Activated CD8-positive, alpha-beta memory T cell treated with anti-CD3 and anti-CD28 coated beads, Interleukin-2, amount 50 U/mL, for 1 hour (primary cell): ENCODE data around the gene CCIN.
"Not testable (repeated sequence)": the region's sequence is repeated elsewhere in the genome, so short reads cannot be mapped to it uniquely, and the experiment has no call there.

ENCODE experiments used
- DNase-seq: peaks from one replicate; pipeline ENCODE4 v3.0.0-alpha.2; 2020; ENCODE audit errors: extremely low read depth

The CCIN gene

DNA sequence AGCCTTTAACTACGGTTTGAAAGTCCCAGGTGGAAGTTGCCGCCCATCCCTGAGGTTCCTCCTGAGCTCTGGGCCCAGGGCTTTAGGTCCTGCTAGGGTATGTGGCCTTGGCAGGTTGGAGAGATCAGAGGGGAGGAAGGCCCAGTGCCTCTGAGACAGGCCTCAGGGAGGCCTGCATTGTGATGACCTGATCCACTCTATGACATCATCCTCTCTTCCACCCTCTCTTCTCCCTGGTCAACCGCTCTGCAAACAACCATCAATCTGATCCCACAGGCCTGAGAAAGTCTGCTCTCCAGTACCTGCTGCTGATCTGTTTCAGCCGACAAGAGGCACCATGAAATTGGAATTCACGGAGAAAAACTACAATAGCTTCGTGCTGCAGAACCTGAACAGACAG lies at the start of gene CCIN:
CCIN (plus strand) TSS at position 223 of the 400 bp plus-strand sequence; CDS start at position 338, 115 bp downstream.
- no peak for DNase-seq

DNA sequence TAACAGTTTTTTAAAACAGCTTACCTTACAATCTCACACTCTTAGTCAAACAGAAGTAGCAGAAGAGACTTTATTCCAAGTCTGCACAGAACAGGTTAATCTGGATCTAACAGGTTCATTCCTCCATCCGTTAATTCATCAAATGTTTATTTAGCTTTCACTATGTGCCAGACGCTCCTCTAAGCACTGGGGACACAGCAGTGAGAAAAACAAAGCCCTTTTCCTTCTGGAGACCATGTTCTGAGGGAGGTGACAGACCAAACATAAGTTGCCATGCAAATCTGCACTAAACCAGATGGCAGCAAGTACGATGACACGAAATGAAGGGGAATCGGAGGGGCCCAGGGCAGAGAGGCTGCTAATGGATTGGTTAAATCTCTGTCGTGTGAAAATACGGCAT lies 49.7 kb upstream of the CCIN start:
- DNase-seq: no peak

DNA sequence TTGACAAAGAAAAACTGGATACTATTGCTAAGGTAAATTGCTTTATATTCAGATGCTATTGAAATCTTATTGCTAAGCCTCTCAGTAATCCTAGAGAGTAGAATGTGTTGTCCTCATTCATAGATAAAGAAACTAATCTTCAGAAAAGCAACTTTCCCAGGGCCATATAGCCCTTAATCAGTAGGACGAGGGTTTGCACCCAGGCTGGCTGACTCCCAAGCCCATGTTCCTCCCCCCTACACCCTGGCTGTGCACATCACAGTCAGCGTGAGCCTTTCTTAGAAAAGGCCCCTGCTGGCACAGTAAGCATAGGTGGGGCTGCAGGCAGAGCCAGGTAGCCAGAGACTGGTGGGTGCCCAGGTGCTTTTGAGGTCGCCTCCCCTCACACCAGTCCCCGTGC lies 48.5 kb upstream of the CCIN start:
- no peak for DNase-seq

DNA sequence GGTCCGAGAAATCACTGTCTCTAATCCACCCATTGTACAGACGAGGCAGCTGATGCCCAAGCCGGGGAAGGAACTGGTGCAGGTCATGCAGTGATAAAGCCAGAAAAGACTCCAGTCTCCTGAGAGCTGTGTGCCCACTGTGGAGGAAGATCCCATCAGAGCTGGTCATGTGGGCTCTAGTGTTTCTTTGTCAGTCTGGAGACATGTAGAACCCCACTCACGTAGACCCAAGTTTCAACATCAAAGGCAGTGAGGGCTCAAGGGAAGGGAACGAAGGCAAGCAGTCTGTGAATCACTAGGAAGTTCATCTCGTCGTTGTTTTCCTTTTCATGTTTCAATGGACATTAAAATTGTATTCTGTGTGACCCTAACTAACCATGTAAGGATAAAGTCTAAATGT lies 47.2 kb upstream of the CCIN start:
- DNase-seq: no peak

DNA sequence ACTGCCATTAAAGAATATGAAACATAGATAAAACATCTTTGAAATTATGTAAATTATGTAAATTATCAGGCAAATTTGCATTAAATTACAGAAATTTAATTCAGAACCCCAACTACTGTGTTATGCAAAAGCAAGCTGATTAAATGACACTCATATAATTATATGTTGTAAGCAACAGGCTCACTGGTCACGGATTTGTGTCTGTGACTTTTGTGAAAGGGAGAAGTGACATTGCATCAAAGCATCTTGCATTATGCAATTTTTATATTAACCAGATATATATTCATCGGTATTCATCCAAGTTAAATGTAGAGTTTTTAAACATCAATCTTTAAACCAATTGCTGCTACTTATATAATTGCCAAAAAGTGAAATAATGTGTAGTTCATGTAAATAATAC lies 45.7 kb upstream of the CCIN start:
- DNase-seq: no peak

DNA sequence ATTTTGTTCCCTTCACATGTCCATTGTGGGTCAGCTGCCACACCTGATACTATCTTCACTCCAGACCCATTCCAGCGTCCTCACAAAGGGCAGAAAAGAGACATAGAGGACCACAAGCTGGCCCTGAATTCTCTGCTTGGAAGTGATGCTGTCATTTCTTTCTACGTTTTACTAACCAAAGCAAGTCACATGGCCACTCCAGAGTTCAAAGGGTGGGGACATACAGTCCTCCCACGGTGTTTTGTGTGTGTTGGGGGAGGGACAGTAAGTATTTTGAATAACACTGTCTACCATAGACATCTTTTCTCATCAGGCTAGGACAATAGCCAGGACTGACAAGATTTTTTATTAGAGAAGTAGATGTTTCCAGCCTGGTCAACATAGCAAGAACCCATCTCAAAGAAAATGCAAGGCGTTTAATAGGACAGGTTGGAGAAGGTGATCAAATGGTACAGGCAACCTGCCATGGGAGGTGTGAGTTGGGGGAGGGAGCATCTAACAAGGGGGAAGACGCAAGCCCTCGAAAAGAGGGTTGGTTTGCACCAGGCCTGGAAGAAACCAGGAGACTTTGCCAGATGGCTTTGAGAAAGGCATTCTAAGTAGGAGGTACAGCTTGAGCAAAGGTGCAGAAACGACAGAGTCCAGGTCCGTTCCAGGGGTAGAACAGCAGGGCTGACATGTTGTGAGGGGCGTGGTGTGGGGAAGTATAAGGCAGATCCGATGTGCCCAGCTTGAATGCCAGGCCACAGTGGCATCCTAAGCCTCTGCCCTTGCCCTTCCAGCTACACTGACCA lies 43.9 kb upstream of the CCIN start:
- no peak for DNase-seq

DNA sequence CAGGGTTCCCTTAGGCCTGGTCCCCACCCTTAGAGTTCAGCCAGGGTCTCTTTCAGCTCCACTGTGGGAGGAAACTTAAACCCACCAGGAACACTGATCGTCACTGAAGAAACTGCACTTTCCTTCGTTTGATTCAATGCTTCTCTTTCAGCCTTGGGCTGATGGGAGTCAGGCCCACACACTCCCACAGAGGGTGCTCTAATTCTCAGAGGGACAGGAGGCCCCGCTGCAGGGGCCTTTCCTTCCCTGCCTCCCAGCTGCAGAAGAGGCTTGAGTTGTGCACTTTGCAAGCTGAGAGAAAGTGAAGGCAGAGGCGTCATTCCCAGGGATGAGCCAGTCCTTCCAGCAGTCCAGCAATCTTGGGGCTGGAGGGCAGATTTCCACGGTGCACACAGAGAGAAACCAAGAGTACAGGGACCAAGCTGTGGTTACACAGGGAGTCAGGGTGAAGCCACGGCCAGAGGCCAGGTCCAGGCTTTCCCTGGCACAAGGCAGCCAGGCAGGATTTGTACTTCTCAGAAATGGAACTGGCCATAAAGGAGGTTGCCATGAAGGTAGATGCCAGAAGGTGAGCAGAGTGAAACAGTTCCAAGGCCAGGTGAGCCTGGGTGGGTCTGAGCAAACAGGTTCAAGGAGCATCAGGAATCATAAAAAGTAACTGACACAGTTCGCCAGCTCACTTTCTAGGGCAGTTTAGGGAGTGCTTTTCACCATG lies 43.0 kb upstream of the CCIN start:
- DNase-seq: no peak

DNA sequence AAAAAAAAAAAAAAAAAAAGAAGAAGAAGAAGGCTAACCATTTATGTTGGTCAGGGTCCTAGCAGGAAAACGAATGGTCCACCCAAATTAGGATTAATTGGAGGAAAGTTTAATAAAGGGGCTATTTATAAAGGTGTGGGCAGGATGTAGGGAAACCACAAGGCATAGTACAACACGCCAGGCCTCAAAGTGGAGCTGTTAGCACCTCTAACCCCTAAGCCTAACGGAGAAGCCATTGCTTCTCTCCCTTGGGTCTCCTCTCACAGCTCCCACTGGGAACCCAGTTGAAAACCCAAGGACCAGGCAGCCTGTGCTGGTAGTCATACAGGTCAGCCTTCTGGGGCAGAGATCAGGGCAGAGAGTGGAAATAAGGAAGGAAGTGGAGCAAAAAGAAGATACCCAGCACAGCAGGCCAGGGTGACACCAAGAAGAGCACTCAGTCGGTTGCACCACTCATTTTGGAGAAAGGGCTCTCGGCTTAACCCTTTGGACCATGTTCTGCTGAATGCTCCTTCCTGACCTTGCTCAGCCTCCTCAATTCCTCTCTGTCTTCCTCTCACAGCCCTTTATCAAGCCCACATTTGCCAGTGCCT lies 41.4 kb upstream of the CCIN start:
- DNase-seq: no peak

DNA sequence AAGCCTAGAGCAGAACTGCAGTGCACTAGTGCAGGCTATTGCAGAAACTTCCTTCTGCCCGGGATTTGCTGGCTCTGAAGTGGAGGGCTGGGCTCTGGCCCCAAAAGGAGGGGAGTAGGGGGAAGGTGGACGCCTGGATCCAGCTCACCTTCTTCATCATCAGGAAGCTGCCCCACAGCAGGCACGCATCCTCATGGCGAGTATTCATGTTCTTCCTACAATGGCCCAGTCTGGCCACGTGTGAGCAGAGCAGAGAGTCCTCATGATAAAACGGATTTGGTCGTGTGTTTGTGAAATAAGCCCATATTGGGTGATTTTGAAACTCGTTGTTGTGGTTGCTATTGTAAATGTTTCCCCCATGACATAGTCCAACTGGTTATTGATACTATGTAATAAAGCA lies 40.8 kb upstream of the CCIN start:
- DNase-seq: no peak

DNA sequence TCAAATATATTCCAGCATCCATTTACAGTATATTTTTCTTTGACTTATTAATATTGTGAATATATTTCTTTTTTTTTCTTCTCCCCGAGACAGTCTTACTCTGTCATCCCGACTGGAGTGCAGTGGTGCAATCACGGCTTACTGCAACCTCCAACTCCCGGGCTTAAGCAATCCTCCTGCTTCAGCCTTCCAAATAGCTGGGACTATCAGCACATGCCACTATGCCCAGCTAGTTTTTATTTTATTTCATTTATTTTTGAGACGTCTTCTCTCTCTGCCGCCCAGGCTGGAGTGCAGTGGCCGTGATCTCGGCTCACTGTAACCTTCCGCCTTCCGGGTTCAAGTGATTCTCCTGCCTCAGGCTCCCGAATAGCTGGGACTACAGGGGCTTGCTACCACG lies 40.0 kb upstream of the CCIN start:
- no peak for DNase-seq

DNA sequence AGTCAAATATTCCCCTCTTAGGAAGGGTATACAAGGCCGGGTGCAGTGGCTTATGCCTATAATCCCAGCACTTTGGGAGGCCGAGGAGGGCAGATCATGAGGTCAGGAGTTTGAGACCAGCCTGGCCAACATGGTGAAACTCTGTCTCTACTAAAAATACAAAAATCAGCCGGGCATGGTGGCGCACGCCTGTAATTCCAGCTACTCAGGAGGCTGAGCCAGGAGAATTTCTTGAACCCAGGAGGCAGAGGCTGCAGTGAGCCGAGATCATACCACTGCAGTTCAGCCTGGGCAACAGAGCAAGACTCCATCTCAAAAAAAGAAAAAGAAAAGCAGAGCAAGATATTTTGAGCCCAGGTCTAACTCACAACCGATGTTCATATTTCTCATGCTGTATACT lies 37.5 kb upstream of the CCIN start:
- not testable (repeated sequence) for DNase-seq

DNA sequence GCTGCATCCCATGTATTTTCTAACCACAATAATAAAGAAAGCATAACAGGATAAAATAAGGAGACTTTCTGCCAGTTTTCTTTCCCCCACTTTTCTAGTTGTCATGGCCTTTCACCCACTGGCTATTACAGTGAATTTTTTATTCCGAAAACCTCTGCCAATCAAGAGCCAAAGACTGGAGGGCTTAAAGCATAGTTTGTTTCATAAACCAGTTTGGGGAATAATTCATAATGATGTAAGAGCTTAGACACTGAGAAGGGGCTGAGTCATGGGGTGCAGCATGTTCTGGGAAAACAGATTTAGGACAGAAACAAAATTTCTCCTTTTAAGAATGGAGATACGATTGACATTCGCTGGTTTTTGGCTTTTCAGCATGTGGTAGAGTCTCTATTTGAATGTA lies 37.1 kb upstream of the CCIN start:
- DNase-seq: no peak

DNA sequence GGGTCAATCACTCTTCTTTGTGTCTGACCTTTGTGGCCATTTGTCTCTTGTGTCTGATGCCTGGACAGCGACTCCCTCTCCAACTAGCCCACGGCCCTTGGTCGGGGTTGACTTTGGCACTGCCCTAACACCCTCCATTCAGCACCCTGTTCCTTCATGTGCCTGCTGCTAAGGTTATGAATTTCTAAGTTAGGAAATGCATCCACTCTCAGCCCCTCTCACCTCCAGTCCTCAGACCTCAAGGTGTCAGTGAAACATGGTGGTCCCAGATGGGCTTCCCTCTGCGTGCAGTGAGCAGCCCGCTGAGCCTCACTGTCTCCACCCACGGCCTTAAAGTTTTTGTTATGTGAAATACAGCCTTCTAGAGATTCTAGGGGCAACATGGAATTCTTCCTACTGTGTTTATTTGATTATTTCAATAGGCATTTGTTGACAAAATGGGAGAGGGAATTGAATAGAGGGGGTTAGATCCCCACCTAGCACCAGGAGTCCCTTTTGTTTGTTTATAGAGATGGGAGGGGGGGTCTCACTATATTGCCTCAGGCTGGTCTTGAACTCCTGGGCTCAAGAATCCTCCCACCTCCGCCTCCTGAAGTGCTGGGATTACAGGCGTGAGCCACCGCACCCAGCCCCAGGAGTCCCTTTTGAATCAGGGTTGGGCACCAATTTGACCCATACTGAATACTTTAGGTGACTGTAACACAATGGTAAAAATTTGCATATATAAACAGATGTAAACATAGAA lies 34.3 kb upstream of the CCIN start:
- DNase-seq: no peak

DNA sequence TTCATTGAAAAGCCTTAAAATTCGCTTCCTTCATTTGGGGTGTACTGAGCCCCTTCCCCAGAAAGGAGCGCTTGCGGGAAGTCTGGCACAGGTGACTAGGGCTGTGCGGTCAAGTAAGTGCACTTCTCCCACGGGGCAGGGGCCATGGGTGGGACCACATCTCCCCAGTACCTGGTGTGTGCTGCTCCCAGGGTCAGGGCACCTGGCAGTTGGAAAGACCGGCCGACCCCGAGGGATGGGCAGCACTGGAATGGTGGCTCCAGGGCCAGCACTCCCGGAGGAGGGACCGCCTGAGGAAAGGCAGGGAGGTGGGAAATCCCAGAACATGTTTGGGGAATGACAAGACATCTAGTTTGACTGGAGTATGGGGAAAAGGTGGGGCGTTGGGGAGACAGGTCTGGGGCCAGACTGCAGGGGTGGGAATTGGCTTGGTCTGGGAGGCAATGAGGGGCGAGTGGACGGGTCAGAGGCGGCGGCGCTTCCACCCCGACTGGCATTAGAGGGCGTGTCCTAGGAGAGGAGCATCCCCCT lies 33.4 kb upstream of the CCIN start:
- DNase-seq: no peak

DNA sequence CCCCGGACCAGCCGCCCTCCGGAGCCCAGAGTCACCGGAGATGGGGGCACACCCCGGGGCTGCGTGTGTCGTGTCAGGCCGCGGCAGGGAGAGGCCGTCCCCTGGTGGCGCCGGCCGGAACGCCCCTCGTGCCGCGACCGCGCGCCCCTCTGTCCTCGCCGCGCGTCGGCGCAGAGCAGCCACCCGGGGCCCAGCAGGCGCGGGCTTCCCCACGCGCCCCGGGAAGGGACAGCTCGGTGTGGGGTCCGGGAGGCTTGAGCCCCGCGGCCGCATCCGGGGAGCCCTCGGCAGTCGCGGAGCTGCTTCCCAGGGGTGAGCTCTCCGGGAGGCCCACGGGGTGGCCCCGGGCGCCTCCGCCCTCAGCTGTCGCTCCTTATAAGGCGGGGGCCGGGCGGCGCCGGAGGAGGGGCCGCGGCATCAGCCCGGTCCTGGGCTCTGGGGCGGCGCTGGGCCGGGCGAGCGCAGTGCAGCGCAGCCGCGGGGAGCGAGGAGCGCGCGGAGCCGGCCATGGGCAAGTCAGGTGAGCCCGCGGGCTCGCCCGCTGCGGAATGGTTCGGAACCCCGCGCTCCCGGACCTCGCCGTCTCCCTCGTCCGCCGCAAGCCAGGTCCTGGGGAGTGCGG lies 32.8 kb upstream of the CCIN start, which contains the start of gene GLIPR2:
GLIPR2 (plus strand) TSS at position 462 of the 622 bp plus-strand sequence; CDS start at position 508, 46 bp downstream.
- DNase-seq: peak; percentile 38

DNA sequence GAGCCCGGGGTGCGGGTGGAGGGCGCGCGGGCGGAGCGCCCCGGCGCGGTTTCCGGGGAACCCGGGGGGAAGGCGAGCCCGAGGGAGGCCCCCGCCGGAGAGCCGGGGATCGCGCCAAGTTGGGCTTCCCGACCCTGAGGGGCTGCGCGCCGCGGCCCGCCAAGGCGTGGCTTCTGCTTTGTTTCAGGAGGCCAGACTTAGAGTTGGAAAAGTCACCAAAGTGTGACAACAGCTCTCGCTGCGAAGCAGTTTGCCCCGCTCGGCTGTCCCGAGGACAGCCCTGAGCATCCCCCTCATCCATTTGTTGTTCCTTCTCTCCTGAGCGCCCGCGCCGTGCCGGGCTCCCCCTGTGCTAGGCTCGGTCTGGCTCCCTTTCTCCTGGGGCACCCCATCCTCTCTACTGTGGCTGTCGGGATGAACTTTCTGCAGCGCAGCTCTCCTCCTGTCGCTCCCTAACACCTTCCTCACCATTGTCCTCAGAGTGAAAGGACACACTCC lies 32.2 kb upstream of the CCIN start:
- no peak for DNase-seq

DNA sequence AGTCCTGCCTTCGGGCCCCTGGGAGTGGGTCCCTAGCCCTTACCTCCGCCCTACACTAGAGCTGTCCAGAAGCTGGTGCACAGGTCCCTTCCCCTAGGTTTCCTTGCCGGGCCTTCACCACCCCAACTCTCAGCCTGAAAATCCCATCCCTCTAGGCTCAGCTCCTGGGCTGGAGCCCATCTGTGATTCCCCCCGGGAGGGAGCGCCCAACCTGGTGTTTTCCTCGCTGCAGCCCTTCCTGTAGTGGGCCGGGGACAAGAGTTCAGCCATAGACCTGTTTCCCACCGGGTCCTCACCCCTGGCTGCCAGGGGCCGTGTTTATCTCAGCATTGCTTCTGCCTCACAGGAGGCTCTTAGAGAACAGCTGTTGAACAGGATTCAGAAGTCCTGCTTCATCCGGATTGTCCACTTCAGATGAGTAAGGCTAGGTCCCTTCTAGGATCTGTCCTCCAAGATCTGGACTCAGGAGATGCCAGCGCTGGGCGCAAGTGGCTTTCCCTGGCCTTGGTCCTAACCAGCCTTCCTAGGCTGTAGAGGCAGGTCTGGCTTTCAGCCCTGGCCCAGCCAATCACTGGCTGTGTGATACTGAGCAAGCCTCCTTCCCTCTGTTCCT lies 31.7 kb upstream of the CCIN start:
- DNase-seq: no peak

DNA sequence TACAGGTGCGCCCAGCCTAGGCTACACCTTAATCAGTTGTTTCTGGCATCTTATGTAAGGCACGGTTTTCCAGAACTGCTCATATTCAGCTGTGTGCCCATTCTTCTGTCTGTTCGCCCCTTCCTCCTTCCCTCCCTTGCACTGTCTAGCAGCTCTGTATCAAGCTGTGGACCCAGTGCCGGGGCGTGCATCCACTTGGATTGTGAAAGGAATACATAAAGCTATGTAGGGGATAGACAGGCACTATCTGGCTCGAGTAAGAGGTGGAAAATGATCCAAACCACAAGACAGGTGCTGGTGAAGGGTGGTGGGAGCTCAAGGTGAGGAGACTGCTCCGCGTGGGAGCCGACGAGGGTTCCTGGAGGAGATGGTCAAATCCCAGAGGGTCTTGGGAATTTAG lies 30.7 kb upstream of the CCIN start:
- no peak for DNase-seq

DNA sequence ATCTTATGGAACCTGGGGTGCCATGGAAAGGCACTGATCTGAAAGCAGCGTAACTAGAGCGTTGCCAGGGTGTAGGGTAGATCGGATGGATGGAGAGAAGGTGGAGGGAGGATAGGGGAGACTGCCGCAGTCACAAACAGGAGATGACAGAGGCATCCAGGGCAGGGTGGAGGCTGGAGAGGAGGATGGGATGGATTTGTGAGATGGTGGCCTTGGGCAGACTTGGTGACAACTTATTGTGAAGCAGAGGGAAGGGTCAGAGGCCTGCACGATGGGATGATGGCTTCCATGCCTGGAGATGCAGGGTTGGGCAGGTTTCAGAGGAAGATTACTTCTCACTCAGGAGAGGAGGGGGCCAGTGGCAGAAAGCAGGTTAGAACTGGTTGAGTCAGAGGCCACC lies 30.3 kb upstream of the CCIN start:
- no peak for DNase-seq
